Gastroesophageal sphincter (tissue), 4 donors: ENCODE data around the gene XG. TPM values are rescaled to one million over a fixed set of nuclear protein-coding genes. Genes with fewer than 3 reads are reported as not detected.

Source experiments
- ATAC-seq: fragments of 150-250 bp; one replicate; pipeline ENCODE4 v1.9.1; 2016; ENCODE audit warnings: mild to moderate bottlenecking, moderate library complexity
- H3K27ac ChIP-seq, 4 donors: fragments of 200-600 bp; sonication (generic) in 3 of 4; 1 replicate in 3 of 4; 2 replicates in 1 of 4; pipeline ENCODE4 v1.5.1; 2016 to 2019
- H3K27me3 ChIP-seq: fragments of 200-600 bp; sonication (generic); one replicate; pipeline ENCODE4 v1.5.1; 2019
- H3K36me3 ChIP-seq, 2 donors: fragments of 200-600 bp; sonication (generic); one replicate each; pipeline ENCODE4 v1.5.1; 2019; ENCODE audit warnings: control low read depth in 1 of 2
- H3K4me1 ChIP-seq, 3 donors: fragments of 200-600 bp; sonication (generic); 1 replicate in 2 of 3; 2 replicates in 1 of 3; pipeline ENCODE4 v1.5.1; 2016 to 2019; ENCODE audit warnings: control low read depth in 2 of 3
- H3K4me3 ChIP-seq, 2 donors: fragments of 200-600 bp; sonication (generic); one replicate each; pipeline ENCODE4 v1.5.1; 2019; ENCODE audit warnings: mild to moderate bottlenecking in 1 of 2, moderate library complexity in 1 of 2
- H3K9me3 ChIP-seq, 3 donors: fragments of 200-600 bp; sonication (generic); one replicate each; pipeline ENCODE4 v1.5.1; 2017 to 2019; ENCODE audit warnings: control low read depth in 2 of 3
- CTCF ChIP-seq, 4 experiments: fragments of 200-600 bp in 2 of 4; fragments of 450-650 bp in 2 of 4; sonication (generic) in 1 of 4; IDR thresholded peaks; one replicate each; pipeline ENCODE4 v1.5.1; 2017 to 2019; ENCODE audit warnings: antibody characterized with exemption in 4 of 4, mild to moderate bottlenecking in 2 of 4, moderate library complexity in 2 of 4
- EP300 ChIP-seq: sonication (generic); formaldehyde crosslinking; IDR thresholded peaks from one replicate; pipeline ENCODE4 v1.6.1; 2017; ENCODE audit warnings: antibody characterized with exemption, mild to moderate bottlenecking
- POLR2A ChIP-seq, 2 donors: fragments of 450-650 bp; IDR thresholded peaks; one replicate each; pipeline ENCODE4 v1.6.1; 2017; ENCODE audit warnings: antibody characterized with exemption in 2 of 2, mild to moderate bottlenecking in 2 of 2, moderate library complexity in 1 of 2
- POLR2AphosphoS5 ChIP-seq: sonication (generic); formaldehyde crosslinking; IDR thresholded peaks from one replicate; pipeline ENCODE4 v1.6.1; 2017; ENCODE audit warnings: antibody characterized with exemption
- WGBS, 2 donors: methylation state at CpG; one replicate each; pipeline ENCODE4 v1.1.5; 2018; ENCODE audit warnings: low coverage in 1 of 2; 5-methylcytosine and 5-hydroxymethylcytosine counted together
- total RNA-seq, 4 donors: library from RNA; depleted of rRNA; stranded (reverse); fragments of >200 nt; gene quantifications; one replicate each; pipeline ENCODE4 v1.1.0, GENCODE V29; 2016

Gene XG
- total RNA-seq, 4 donors from 2014 or later, result 0.19 to 0.67 (median 0.47) TPM; not detected in 1

- no peak for TF ChIP-seq EP300
- no peak for TF ChIP-seq CTCF (IDR thresholded peaks at IDR 0.05)
- no peak for TF ChIP-seq POLR2A (IDR thresholded peaks at IDR 0.05)
- TF ChIP-seq POLR2AphosphoS5, result no peak
- ATAC-seq, result no peak
Observed at GRCh38 chrX:2837961-2838360, 86.1 kb downstream of the XG start.

GRCh38 chrX:2840961-2841360 lies 89.1 kb downstream of the XG start:
- H3K4me3 ChIP-seq, result no peak overlapping the region
- no peaks in the 10 kb centered on the region for H3K36me3 ChIP-seq
- no peak for TF ChIP-seq POLR2AphosphoS5
- TF ChIP-seq CTCF (IDR thresholded peaks at IDR 0.05), result no peak
- TF ChIP-seq EP300, result no peak
- no peak for TF ChIP-seq POLR2A (IDR thresholded peaks at IDR 0.05)
- no peak overlapping the region for H3K27ac ChIP-seq
- no peaks in the 10 kb centered on the region for H3K9me3 ChIP-seq
- 88 to 89% methylated on average over 1 of the region's 1 CpG for WGBS, 2 donors
- no peak for ATAC-seq
- H3K27me3 ChIP-seq, result no peaks in the 10 kb centered on the region
- H3K4me1 ChIP-seq, result no peaks in the 10 kb centered on the region

More at GRCh38 chrX:2837961-2838360, 86.1 kb downstream of the XG start:
- H3K36me3 ChIP-seq, result no peaks in the 10 kb centered on the region
- H3K4me3 ChIP-seq, result no peak overlapping the region
- H3K27me3 ChIP-seq, result no peaks in the 10 kb centered on the region
- WGBS, 2 donors, result 88% methylated on average over 1 of the region's 2 CpGs; no CpG with 5 or more reads in 1 of the 2 donors
- H3K9me3 ChIP-seq, result no peaks in the 10 kb centered on the region
- no peaks in the 10 kb centered on the region for H3K4me1 ChIP-seq
- H3K27ac ChIP-seq, result no peak overlapping the region

GRCh38 chrX:2841537-2841936 lies 89.7 kb downstream of the XG start:
- WGBS, 2 donors, result 51% methylated on average over 8 of the region's 9 CpGs; no CpG with 5 or more reads in 1 of the 2 donors
- Histone ChIP-seq H3K27ac (no peak overlapping the region), H3K9me3 (no peaks in the 10 kb centered on the region), H3K36me3 (no peaks in the 10 kb centered on the region), H3K27me3 (no peaks in the 10 kb centered on the region), H3K4me1 (no peaks in the 10 kb centered on the region), H3K4me3 (no peak overlapping the region)
- TF ChIP-seq CTCF (IDR thresholded peaks at IDR 0.05), result no peak
- TF ChIP-seq EP300, result no peak
- no peak for TF ChIP-seq POLR2A (IDR thresholded peaks at IDR 0.05)
- no peak for TF ChIP-seq POLR2AphosphoS5
- ATAC-seq, result no peak

GRCh38 chrX:2846992-2847391 lies 95.2 kb downstream of the XG start:
- Histone ChIP-seq H3K27me3 (no peaks in the 10 kb centered on the region), H3K4me1 (no peaks in the 10 kb centered on the region), H3K36me3 (no peaks in the 10 kb centered on the region), H3K4me3 (no peak overlapping the region), H3K9me3 (no peaks in the 10 kb centered on the region), H3K27ac (no peak overlapping the region)
- no peak for ATAC-seq
- TF ChIP-seq EP300, result no peak
- no peak for TF ChIP-seq CTCF (IDR thresholded peaks at IDR 0.05)
- TF ChIP-seq POLR2AphosphoS5, result no peak

- no peaks in the 10 kb centered on the region for H3K4me1 ChIP-seq
- no peak overlapping the region for H3K4me3 ChIP-seq
- ATAC-seq, result no peak
- no peaks in the 10 kb centered on the region for H3K36me3 ChIP-seq
- H3K27me3 ChIP-seq, result no peaks in the 10 kb centered on the region
- peak overlapping the region in 2 of 4 donors; percentile 41 to 47 for H3K27ac ChIP-seq
- TF ChIP-seq POLR2AphosphoS5, result no peak
- TF ChIP-seq POLR2A (IDR thresholded peaks at IDR 0.05), result no peak
- TF ChIP-seq CTCF (IDR thresholded peaks at IDR 0.05), result no peak
- TF ChIP-seq EP300, result no peak
- WGBS, 2 donors, result 38 to 48% methylated on average over 4 to 9 of the region's 9 CpGs
- no peaks in the 10 kb centered on the region for H3K9me3 ChIP-seq
Observed at GRCh38 chrX:2848871-2849301, 97.0 kb downstream of the XG start.
